Measurements from ENCODE around the gene HOXB3.

The HOXB3 gene

DNA sequence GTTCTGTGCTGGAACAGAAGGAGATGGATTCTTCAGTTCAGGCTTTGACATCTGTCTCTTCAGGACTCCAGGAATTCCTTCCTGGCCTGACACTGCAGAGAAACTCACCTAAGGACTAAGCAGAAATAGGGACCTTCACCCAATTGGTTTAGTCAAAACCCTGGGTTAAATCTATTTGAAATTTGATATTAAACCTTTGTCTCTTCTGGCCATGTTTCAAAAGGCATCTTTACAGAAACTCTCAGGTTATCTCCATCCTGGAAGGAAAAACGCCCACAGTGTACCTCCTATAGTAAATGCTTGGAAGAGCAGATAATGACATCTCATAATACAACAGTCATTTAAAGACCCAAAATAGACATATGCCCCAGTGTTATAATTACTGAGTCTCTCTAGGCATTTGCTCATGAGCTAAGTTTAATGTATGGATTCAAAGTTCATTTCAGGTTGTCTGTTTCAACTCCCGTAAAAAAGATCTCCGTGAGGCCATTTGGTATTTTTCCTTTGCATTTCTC lies 6.3 kb downstream of the HOXB3 start:
- TF ChIP-seq, protein P1, sequence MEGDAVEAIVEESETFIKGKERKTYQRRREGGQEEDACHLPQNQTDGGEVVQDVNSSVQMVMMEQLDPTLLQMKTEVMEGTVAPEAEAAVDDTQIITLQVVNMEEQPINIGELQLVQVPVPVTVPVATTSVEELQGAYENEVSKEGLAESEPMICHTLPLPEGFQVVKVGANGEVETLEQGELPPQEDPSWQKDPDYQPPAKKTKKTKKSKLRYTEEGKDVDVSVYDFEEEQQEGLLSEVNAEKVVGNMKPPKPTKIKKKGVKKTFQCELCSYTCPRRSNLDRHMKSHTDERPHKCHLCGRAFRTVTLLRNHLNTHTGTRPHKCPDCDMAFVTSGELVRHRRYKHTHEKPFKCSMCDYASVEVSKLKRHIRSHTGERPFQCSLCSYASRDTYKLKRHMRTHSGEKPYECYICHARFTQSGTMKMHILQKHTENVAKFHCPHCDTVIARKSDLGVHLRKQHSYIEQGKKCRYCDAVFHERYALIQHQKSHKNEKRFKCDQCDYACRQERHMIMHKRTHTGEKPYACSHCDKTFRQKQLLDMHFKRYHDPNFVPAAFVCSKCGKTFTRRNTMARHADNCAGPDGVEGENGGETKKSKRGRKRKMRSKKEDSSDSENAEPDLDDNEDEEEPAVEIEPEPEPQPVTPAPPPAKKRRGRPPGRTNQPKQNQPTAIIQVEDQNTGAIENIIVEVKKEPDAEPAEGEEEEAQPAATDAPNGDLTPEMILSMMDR (IDR thresholded peaks at IDR 0.05; ENCODE audit: borderline replicate concordance, insufficient read depth, low read depth, low read length): no peak
- H3K4me3 ChIP-seq (ENCODE audit: low read depth, low read length): no peak overlapping the region

DNA sequence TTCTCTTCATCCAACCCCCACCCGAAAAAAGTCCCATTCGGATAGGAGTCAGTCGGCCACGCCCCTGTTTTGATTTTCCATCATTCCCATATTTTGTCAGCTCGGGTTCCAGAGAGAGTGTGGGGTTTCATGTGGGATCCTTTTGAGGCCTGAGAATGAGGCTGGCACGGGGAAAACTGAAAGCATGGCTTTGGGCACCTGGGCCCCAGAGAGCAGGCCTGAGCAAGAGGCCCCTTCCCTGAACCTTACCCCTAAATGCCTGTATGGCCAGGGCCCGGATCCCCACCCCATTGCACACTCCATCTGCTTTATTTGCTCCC lies 7.3 kb downstream of the HOXB3 start:
- H3K4me3 ChIP-seq (ENCODE audit: low read depth, low read length): no peak overlapping the region
- TF ChIP-seq, protein P1 (IDR thresholded peaks at IDR 0.05; ENCODE audit: borderline replicate concordance, insufficient read depth, low read depth, low read length): no peak

DNA sequence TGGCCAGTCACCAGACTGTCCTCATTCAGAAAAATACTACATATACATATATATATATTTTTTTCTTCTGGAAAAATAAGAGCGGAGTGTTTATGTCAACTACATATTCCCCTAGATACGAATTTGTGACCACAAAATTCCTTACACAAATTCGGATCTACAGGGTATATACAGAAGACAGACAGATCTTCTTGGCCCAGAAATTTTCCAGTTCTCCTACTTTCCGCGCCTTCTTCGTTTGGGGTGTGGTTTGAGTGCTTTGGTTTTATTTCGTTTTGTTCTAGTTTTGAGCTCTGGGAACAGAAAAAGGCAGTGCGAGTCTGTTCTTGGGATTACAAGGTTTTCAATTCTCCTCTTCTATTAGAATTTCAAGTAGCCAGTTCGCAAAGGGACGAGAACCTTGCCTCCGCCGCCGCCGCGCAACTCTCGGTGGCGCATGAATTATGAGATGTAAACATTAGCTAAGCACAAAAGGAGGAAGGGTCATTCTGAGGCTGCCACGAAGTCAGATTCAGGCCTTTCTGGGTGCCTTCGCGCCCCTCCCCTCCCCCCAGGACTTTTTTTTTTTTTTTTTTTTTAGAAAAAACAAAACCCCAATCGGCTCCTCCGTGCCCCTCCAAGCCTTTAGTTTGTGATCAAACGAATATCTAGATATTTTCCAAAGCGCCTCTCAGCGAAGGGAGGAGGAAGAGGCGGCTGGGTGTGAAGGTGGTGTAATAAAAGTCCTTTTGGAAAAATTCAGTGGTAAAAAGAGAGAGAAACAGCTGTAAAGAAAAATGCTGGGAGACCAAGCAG lies 10.1 kb downstream of the HOXB3 start:
- TF ChIP-seq, protein P1 (IDR thresholded peaks at IDR 0.05; ENCODE audit: borderline replicate concordance, insufficient read depth, low read depth, low read length): no peak
- H3K4me3 ChIP-seq (ENCODE audit: low read depth, low read length): no peak overlapping the region

DNA sequence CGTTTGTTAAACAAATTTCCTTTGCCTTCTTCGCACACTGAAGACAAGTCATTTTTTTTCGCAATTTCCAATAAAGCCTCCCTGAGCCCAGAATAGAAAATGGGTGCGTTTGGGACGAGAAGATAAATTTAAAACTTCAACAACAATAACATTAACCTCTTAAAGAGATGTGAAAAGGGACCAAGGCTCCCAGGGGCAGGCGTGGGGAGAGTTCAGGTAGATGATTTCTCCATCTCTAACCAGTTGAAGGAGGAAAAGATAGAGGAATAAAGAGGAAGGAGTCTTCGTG lies 10.6 kb downstream of the HOXB3 start:
- TF ChIP-seq, protein P1 (IDR thresholded peaks at IDR 0.05; ENCODE audit: borderline replicate concordance, insufficient read depth, low read depth, low read length): no peak
- H3K4me3 ChIP-seq (ENCODE audit: low read depth, low read length): no peak overlapping the region

DNA sequence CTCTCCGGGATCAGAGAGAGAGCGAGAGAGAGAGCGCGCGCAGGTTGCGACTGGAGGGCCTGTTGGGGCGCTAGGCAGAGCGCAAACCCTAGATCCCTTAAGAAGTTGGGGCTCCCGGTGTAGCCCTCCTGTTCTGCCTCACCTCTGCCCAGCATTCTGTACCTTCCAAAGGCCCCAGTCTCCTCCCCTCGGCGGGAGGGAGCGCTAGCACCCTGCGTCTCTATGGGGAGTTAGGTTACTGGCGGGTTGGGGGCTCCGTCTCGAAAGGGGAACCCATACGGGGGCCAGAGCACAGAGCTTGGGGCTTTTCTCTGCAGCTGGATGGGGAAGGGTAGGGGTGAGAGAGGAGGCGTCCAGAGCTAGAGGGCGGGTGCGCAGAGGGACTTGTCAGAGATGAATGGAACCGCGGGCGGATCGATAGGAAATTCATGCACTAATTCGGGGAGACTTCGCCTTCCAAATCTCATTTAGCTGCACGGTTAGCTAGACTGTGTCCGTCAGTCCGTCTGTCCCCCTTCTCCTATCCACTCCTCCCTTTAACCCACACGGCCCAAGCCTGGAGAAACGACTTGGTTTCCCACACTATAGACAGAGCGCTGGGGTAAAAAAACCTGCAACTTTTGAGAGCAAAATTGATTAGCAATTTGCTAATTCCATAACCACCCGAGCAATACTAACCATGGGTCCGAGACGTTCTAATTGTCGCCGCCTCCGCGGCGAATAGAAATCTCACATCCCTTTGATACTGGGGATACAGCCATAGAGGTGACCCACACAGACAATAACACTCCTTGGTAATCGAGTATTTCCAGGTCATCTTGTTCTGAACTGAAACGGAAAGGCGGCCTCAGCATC lies 11.2 kb downstream of the HOXB3 start:
- peak overlapping the region; percentile 77 for H3K4me3 ChIP-seq (ENCODE audit: low read depth, low read length)
- TF ChIP-seq, protein P1 (IDR thresholded peaks at IDR 0.05; ENCODE audit: borderline replicate concordance, insufficient read depth, low read depth, low read length): peak; percentile 15; the same call in 1 of the 2 replicates

DNA sequence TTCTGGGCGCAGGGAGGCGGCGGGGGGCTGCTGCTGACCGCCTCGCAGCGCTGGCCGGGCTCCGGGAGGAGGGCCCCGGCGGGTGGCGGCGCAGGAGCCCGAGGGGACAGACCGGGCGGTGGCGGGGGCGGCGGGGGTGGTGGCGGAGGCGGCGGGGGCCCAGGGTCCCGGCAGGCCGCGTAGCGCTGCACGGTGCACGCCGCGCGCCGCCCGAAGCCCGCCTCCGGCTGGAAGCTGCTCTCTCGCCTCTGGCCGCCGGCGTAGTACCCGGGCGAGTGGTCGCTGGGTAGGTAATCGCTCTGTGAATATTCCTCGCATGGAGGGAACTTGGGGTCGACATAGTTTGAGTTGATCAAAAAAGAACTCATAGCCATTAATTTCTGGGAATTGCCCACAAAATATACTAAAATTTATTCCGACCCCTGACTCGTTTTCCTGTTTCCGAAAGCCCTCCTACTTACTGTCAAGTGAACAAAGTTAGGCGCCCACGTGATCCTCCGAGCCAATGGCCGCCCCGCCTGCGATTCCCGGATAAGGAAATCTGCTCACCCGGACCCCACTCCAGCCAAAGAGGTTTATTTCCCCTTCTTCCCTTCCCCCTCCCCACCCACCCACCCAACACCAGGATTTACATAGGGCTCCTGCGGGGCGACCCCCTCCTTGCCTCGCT lies 12.0 kb downstream of the HOXB3 start, which contains the start of gene HOXB4:
HOXB4 (minus strand) TSS at position 405 of the 670 bp plus-strand sequence; CDS start at position 374, 31 bp downstream.
- H3K4me3 ChIP-seq (ENCODE audit: low read depth, low read length): peak within 1 kb of the TSS; percentile 77
- TF ChIP-seq, protein P1 (IDR thresholded peaks at IDR 0.05; ENCODE audit: borderline replicate concordance, insufficient read depth, low read depth, low read length): no peak

Measured in GM12875 (cell line).